IMR-90 (cell line): Measurements from ENCODE around the gene PARVB. TPM values are rescaled to one million over a fixed set of nuclear protein-coding genes. Genes with fewer than 3 reads are reported as not detected.

ENCODE experiments used
- ATAC-seq: fragments of 200-7000 bp; cut with Tn5 transposase; 2 replicates; pipeline ENCODE4 v1.9.1; 2020; ENCODE audit warnings: low read depth, mild to moderate bottlenecking, moderate library complexity
- BruUV-seq: library from RNA; stranded (reverse); fragments of 400-500 nt; replicated peaks from 2 replicates; lab custom pipeline; 2021; lab: Mats Ljungman, UMichigan
- CTCF ChIA-PET: fragments of 300-600 bp; formaldehyde crosslinking; extraction: SDS; loops from one replicate; lab custom pipeline; 2021; ENCODE audit warnings: antibody characterized with exemption; lab: Yijun Ruan, JAX
- POLR2A ChIA-PET: fragments of 300-600 bp; sonication (Branson Sonifier 250); formaldehyde crosslinking; loops from one replicate; lab custom pipeline; 2022; ENCODE audit warnings: antibody characterized with exemption; ENCODE audit not compliant: unreplicated experiment; lab: Charles Lee
- DNase-seq: peaks from one replicate; pipeline ENCODE4 v3.0.0; 2013
- H2AFZ ChIP-seq: replicated peaks from 2 replicates; pipeline ENCODE3; 2013; ENCODE audit warnings: low read length, mild to moderate bottlenecking; ENCODE audit not compliant: poor library complexity
- H2AK5ac ChIP-seq: 2 replicates; pipeline ENCODE4 v1.6.1; 2013; ENCODE audit warnings: low read depth, low read length, inconsistent platforms
- H2AK9ac ChIP-seq: replicated peaks from 2 replicates; pipeline ENCODE3; 2013; ENCODE audit warnings: mild to moderate bottlenecking, low read depth, low read length, moderate library complexity; ENCODE audit not compliant: poor library complexity
- H2BK120ac ChIP-seq: 2 replicates; pipeline ENCODE4 v1.6.1; 2013; ENCODE audit warnings: low read depth, low read length, inconsistent platforms
- H2BK15ac ChIP-seq: 3 replicates; pipeline ENCODE4 v1.6.1; 2013; ENCODE audit warnings: low read depth, low read length, inconsistent platforms
- H2BK20ac ChIP-seq: 2 replicates; pipeline ENCODE4 v1.6.1; 2013; ENCODE audit warnings: low read depth, mild to moderate bottlenecking, inconsistent platforms, low read length, moderate library complexity
- H2BK5ac ChIP-seq: 2 replicates; pipeline ENCODE4 v1.6.1; 2013; ENCODE audit warnings: mild to moderate bottlenecking, low read depth, low read length, inconsistent platforms; ENCODE audit not compliant: poor library complexity, severe bottlenecking
- H3K14ac ChIP-seq: replicated peaks from 2 replicates; pipeline ENCODE4 v1.6.1; 2013; ENCODE audit warnings: low read depth, low read length, inconsistent platforms
- H3K18ac ChIP-seq: 2 replicates; pipeline ENCODE4 v1.6.1; 2013; ENCODE audit warnings: low read depth, low read length, control low read depth
- H3K23ac ChIP-seq: 2 replicates; pipeline ENCODE4 v1.6.1; 2013; ENCODE audit warnings: low read depth, low read length, inconsistent platforms
- H3K27ac ChIP-seq: 2 replicates; pipeline ENCODE4 v1.5.1; 2013; ENCODE audit warnings: mild to moderate bottlenecking, control low read depth, low read length; ENCODE audit not compliant: insufficient read depth
- H3K27me3 ChIP-seq: 2 replicates; pipeline ENCODE4 v1.6.1; 2013; ENCODE audit warnings: low read length; ENCODE audit not compliant: control insufficient read depth, insufficient read depth
- H3K36me3 ChIP-seq: 2 replicates; pipeline ENCODE4 v1.6.1; 2013; ENCODE audit warnings: low read length, mixed read lengths; ENCODE audit not compliant: control insufficient read depth, insufficient read depth
- H3K4ac ChIP-seq: 2 replicates; pipeline ENCODE4 v1.6.1; 2013; ENCODE audit warnings: low read depth, low read length, inconsistent platforms
- H3K4me1 ChIP-seq: 2 replicates; pipeline ENCODE4 v1.6.1; 2013; ENCODE audit warnings: low read length, mixed read lengths; ENCODE audit not compliant: control insufficient read depth, insufficient read depth
- H3K4me2 ChIP-seq: 2 replicates; pipeline ENCODE4 v1.6.1; 2013; ENCODE audit warnings: low read depth, mild to moderate bottlenecking, control low read depth, low read length, moderate library complexity
- H3K4me3 ChIP-seq: 2 replicates; pipeline ENCODE4 v1.5.1; 2013; ENCODE audit warnings: low read depth, mild to moderate bottlenecking, control low read depth, low read length, moderate library complexity; ENCODE audit not compliant: insufficient read depth
- H3K56ac ChIP-seq: 2 replicates; pipeline ENCODE4 v1.6.1; 2013; ENCODE audit warnings: low read length, inconsistent platforms; ENCODE audit not compliant: insufficient read depth; ENCODE audit errors: extremely low read depth
- H3K79me1 ChIP-seq, 2 experiments: 2 replicates each; pipeline ENCODE4 v1.6.1; 2013; ENCODE audit warnings: low read length in 2 of 2, inconsistent platforms in 1 of 2, low read depth in 1 of 2
- H3K9ac ChIP-seq: 2 replicates; pipeline ENCODE4 v1.6.1; 2013; ENCODE audit warnings: low read depth, low read length, control low read depth
- H3K9me1 ChIP-seq: 2 replicates; pipeline ENCODE4 v1.6.1; 2013; ENCODE audit warnings: low read length, inconsistent platforms; ENCODE audit not compliant: insufficient read depth
- H3K9me3 ChIP-seq: 2 replicates; pipeline ENCODE4 v1.6.1; 2013; ENCODE audit warnings: low read length; ENCODE audit not compliant: control insufficient read depth, insufficient read depth
- H4K20me1 ChIP-seq: 2 replicates; pipeline ENCODE4 v1.6.1; 2013; ENCODE audit warnings: low read length, inconsistent platforms; ENCODE audit not compliant: insufficient read depth
- H4K5ac ChIP-seq: 2 replicates; pipeline ENCODE4 v1.6.1; 2013; ENCODE audit warnings: mild to moderate bottlenecking, low read depth, low read length, control low read depth
- H4K8ac ChIP-seq, 2 experiments: 2 replicates each; pipeline ENCODE4 v1.6.1; 2013; ENCODE audit warnings: low read depth in 2 of 2, low read length in 2 of 2, control low read depth in 1 of 2, inconsistent platforms in 1 of 2
- H4K91ac ChIP-seq: 2 replicates; pipeline ENCODE4 v1.6.1; 2013; ENCODE audit warnings: low read depth, low read length, inconsistent platforms; ENCODE audit not compliant: insufficient read depth
- CHD1 ChIP-seq: IDR thresholded peaks from 2 replicates; pipeline ENCODE4 v1.6.1; 2012; ENCODE audit warnings: low read depth, low read length, improper control_type of control experiment
- ELK1 ChIP-seq: fragments of 150-350 bp; IDR thresholded peaks from 2 replicates; pipeline ENCODE4 v1.6.1; 2016; ENCODE audit warnings: low read depth, mild to moderate bottlenecking, low read length, moderate library complexity, borderline replicate concordance
- FOS ChIP-seq: fragments of 150-350 bp; IDR thresholded peaks from 2 replicates; pipeline ENCODE4 v1.6.1; 2016; ENCODE audit warnings: low read depth, low read length
- MAZ ChIP-seq: IDR thresholded peaks from 2 replicates; pipeline ENCODE4 v1.6.1; 2012; ENCODE audit warnings: low read depth, mild to moderate bottlenecking, low read length, improper control_type of control experiment, moderate library complexity, borderline replicate concordance
- RFX5 ChIP-seq: IDR thresholded peaks from 2 replicates; pipeline ENCODE4 v1.8.0; 2012; ENCODE audit warnings: low read depth, mild to moderate bottlenecking, low read length, moderate library complexity
- SMC3 ChIP-seq: fragments of 150-350 bp; IDR thresholded peaks from 2 replicates; pipeline ENCODE4 v1.6.1; 2016; ENCODE audit warnings: low read depth, mild to moderate bottlenecking, antibody characterized with exemption, low read length, moderate library complexity
- USF2 ChIP-seq: fragments of 150-350 bp; IDR thresholded peaks from 2 replicates; pipeline ENCODE4 v1.6.1; 2017; ENCODE audit warnings: mild to moderate bottlenecking, antibody characterized with exemption, low read length, low read depth
- WGBS, 2 experiments: methylation state at CpG; one replicate each; pipeline versions ENCODE4 v1.1.5 to v1.1.7; 2013; ENCODE audit warnings: missing lambda C conversion rate in 2 of 2; ENCODE audit not compliant: insufficient read length in 1 of 2; ENCODE audit errors: extremely low coverage in 2 of 2; 5-methylcytosine and 5-hydroxymethylcytosine counted together
- dilution Hi-C: fragments of 300-500 bp; cut with HindIII; formaldehyde crosslinking; loops from one replicate; pipeline ENCODE4 v1.14.3; 2018; ENCODE audit warnings: low sequenced_read_pairs; ENCODE audit not compliant: unreplicated experiment
- in situ Hi-C: fragments of 300-500 bp; cut with MboI; formaldehyde crosslinking; loops from 3 replicates; pipeline ENCODE4 v1.14.3; 2019; ENCODE audit warnings: low sequenced_read_pairs, inconsistent platforms, mixed read lengths
- intact Hi-C: fragments of 100-400 bp; cut with micrococcal nuclease; formaldehyde crosslinking; loops from 2 replicates; pipeline ENCODE4 v1.10.0; 2022
- polyA plus RNA-seq, 3 experiments: library from polyadenylated mRNA; depleted of rRNA; stranded (reverse); fragments of >200 nt; gene quantifications; 2 replicates each; pipeline ENCODE4 v1.2.3, GENCODE V29; 2012; ENCODE audit warnings: low replicate concordance in 1 of 3
- total RNA-seq: library from RNA; depleted of rRNA; stranded (reverse); fragments of >200 nt; gene quantifications from 2 replicates; pipeline ENCODE4 v1.2.3, GENCODE V29; 2012

PARVB gene
- total and polyA plus RNA-seq, 2 of the 4 experiments (the other 2 are of a cell fraction): 44.3 to 53.9 TPM

- in situ Hi-C loops (no loop called here), intact Hi-C loops (no loop called here), dilution Hi-C loops (no loop called here)
- Histone ChIP-seq H3K4me2 (no peak overlapping the region), H3K9me3 (no peaks in the 10 kb centered on the region), H2BK120ac (no peak overlapping the region), H3K79me1 (no peaks in the 10 kb centered on the region), H3K18ac (no peak overlapping the region), H2BK20ac (no peak overlapping the region), H2AK5ac (no peak overlapping the region), H3K23ac (no peak overlapping the region), H3K4me3 (no peak overlapping the region), H3K9me1 (peaks cover 2% of the 10 kb centered on the region; the same call in 1 of the 2 replicates), H3K27me3 (no peaks in the 10 kb centered on the region), H3K36me3 (no peaks in the 10 kb centered on the region), H4K91ac (no peak overlapping the region), H2BK5ac (no peak overlapping the region), H3K9ac (no peak overlapping the region), H4K20me1 (no peaks in the 10 kb centered on the region), H4K5ac (no peak overlapping the region), H2AK9ac (no peak overlapping the region), H3K4me1 (no peaks in the 10 kb centered on the region), H3K56ac (no peak overlapping the region), H2BK15ac (no peak overlapping the region), H4K8ac (no peak overlapping the region), H3K4ac (no peak overlapping the region), H3K27ac (no peak overlapping the region), H3K14ac (no peak overlapping the region), H2AFZ (no peak overlapping the region)
- BruUV-seq: no TSS peak
- TF ChIP-seq MAZ (no peak), SMC3 (no peak), RFX5 (no peak), USF2 (no peak), FOS (no peak), CHD1 (no peak), ELK1 (no peak)
- ChIA-PET POLR2A (no interaction called here), CTCF (interaction anchor here (0.6 to 0.9 kb wide), 3 partner anchors 12 to 69 kb away, joined by 3 to 4 read pairs (median 4); partner anchors contain the start of gene PARVB)
- 100% methylated on average over 3 of the region's 7 CpGs; no CpG with 5 or more reads in 1 of the 2 experiments for WGBS, 2 experiments
- no peak for ATAC-seq
- no peak for DNase-seq
Observed at GRCh38 chr22:44012591-44012990, 11.5 kb upstream of the PARVB start.
